H1 (cell line): ENCODE measurements around the gene LMBR1. TPM values are rescaled to one million over a fixed set of nuclear protein-coding genes. Genes with fewer than 3 reads are reported as not detected.

ENCODE experiments used
- CTCF ChIA-PET: fragments of 300-600 bp; sonication (Branson Sonifier 250); formaldehyde crosslinking; loops from one replicate; lab custom pipeline; 2021; ENCODE audit not compliant: partially characterized antibody; lab: Charles Lee
- POLR2A ChIA-PET: fragments of 300-600 bp; sonication (Branson Sonifier 250); formaldehyde crosslinking; loops from one replicate; lab custom pipeline; 2021; ENCODE audit warnings: inconsistent platforms; ENCODE audit not compliant: partially characterized antibody; lab: Charles Lee
- DNase-seq, 2 experiments: peaks; one replicate each; pipeline versions ENCODE4 v3.0.0 to v3.0.0-alpha.2; 2010 to 2022; ENCODE audit warnings: low spot score in 2 of 2, low read depth in 1 of 2, mixed read lengths in 1 of 2
- FAIRE-seq: peaks from 2 replicates; lab custom pipeline; 2011; peaks lifted over from hg19 to GRCh38; lab: Jason Lieb, UNC
- H2AFZ ChIP-seq: 2 replicates; pipeline ENCODE4 v1.8.1; 2012; ENCODE audit warnings: low read length, inconsistent platforms
- H2AK5ac ChIP-seq: 2 replicates; pipeline ENCODE4 v1.6.1; 2013; ENCODE audit warnings: low read depth, low read length
- H2BK120ac ChIP-seq: replicated peaks from 2 replicates; pipeline ENCODE3; 2013; ENCODE audit warnings: low read depth, low read length, inconsistent platforms
- H2BK12ac ChIP-seq: 2 replicates; pipeline ENCODE4 v1.6.1; 2013; ENCODE audit warnings: low read depth, low read length
- H2BK15ac ChIP-seq: 2 replicates; pipeline ENCODE4 v1.6.1; 2013; ENCODE audit warnings: low read length
- H2BK20ac ChIP-seq: 2 replicates; pipeline ENCODE4 v1.6.1; 2013; ENCODE audit warnings: low read length
- H2BK5ac ChIP-seq: 2 replicates; pipeline ENCODE4 v1.6.1; 2013; ENCODE audit warnings: low read depth, low read length
- H3K14ac ChIP-seq: 2 replicates; pipeline ENCODE4 v1.6.1; 2013; ENCODE audit warnings: inconsistent platforms; ENCODE audit not compliant: insufficient read length
- H3K18ac ChIP-seq: 2 replicates; pipeline ENCODE4 v1.6.1; 2013; ENCODE audit warnings: low read length; ENCODE audit errors: extremely low read depth
- H3K23ac ChIP-seq: 2 replicates; pipeline ENCODE4 v1.6.1; 2013; ENCODE audit warnings: inconsistent platforms; ENCODE audit not compliant: insufficient read length
- H3K23me2 ChIP-seq: 2 replicates; pipeline ENCODE4 v1.6.1; 2013; ENCODE audit warnings: low read depth, low read length
- H3K27ac ChIP-seq: 2 replicates; pipeline ENCODE4 v1.6.1; 2011; ENCODE audit warnings: low read depth, low read length, inconsistent platforms
- H3K27me3 ChIP-seq, 4 experiments: replicated peaks in 1 of 4; 1 replicate in 1 of 4; 2 replicates in 3 of 4; pipeline versions ENCODE4 v1.6.1 to v1.8.1; 2011 to 2013; ENCODE audit warnings: low read length in 3 of 4, mild to moderate bottlenecking in 3 of 4, inconsistent platforms in 2 of 4, mixed read lengths in 2 of 4, moderate library complexity in 1 of 4; ENCODE audit not compliant: control insufficient read depth in 3 of 4, insufficient read depth in 3 of 4; ENCODE audit errors: extremely low read depth in 1 of 4
- H3K36me3 ChIP-seq, 4 experiments: 2 replicates each; pipeline versions ENCODE4 v1.6.1 to v1.8.1; 2011 to 2013; ENCODE audit warnings: mild to moderate bottlenecking in 4 of 4, low read length in 3 of 4, moderate library complexity in 2 of 4, control low read depth in 1 of 4, inconsistent platforms in 1 of 4; ENCODE audit not compliant: insufficient read depth in 4 of 4, control insufficient read depth in 2 of 4
- H3K4ac ChIP-seq: replicated peaks from 2 replicates; pipeline ENCODE3; 2013; ENCODE audit warnings: low read length, low read depth, mixed read lengths, inconsistent platforms; ENCODE audit not compliant: insufficient read length
- H3K4me1 ChIP-seq, 4 experiments: replicated peaks in 1 of 4; 1 replicate in 1 of 4; 2 replicates in 3 of 4; pipeline versions ENCODE4 v1.6.1 to v1.8.1; 2011 to 2013; ENCODE audit warnings: low read length in 3 of 4, inconsistent platforms in 2 of 4, mixed read lengths in 1 of 4; ENCODE audit not compliant: insufficient read depth in 4 of 4, control insufficient read depth in 3 of 4
- H3K4me2 ChIP-seq, 2 experiments: 2 replicates each; pipeline versions ENCODE4 v1.6.1 to v1.8.1; 2011 to 2013; ENCODE audit warnings: low read depth in 2 of 2, low read length in 2 of 2, control low read depth in 1 of 2, inconsistent platforms in 1 of 2, mild to moderate bottlenecking in 1 of 2; ENCODE audit not compliant: insufficient read depth in 1 of 2
- H3K4me3 ChIP-seq, 4 experiments: fragments of 200-600, 300-600 bp in 1 of 4; sonication (generic), shearing (Covaris generic), sonication (Bioruptor Twin) in 1 of 4; 2 replicates each; pipeline versions ENCODE4 v1.5.1 to v1.8.1; 2011 to 2016; ENCODE audit warnings: low read length in 4 of 4, low read depth in 3 of 4, control low read depth in 2 of 4, inconsistent platforms in 2 of 4, mild to moderate bottlenecking in 2 of 4, mixed read lengths in 1 of 4, moderate library complexity in 1 of 4; ENCODE audit not compliant: insufficient read depth in 2 of 4; ENCODE audit errors: extremely low read depth in 1 of 4
- H3K56ac ChIP-seq: replicated peaks from 2 replicates; pipeline ENCODE3; 2013; ENCODE audit warnings: low read depth, mild to moderate bottlenecking, mixed read lengths, low read length, inconsistent platforms; ENCODE audit not compliant: insufficient read length
- H3K79me1 ChIP-seq: 2 replicates; pipeline ENCODE4 v1.6.1; 2013; ENCODE audit warnings: low read depth, low read length, control low read depth
- H3K79me2 ChIP-seq, 2 experiments: 2 replicates each; pipeline versions ENCODE4 v1.6.1 to v1.8.1; 2012 to 2013; ENCODE audit warnings: low read length in 2 of 2, mild to moderate bottlenecking in 2 of 2, inconsistent platforms in 1 of 2; ENCODE audit not compliant: insufficient read depth in 2 of 2, control insufficient read depth in 1 of 2
- H3K9ac ChIP-seq, 4 experiments: replicated peaks in 1 of 4; 1 replicate in 1 of 4; 2 replicates in 3 of 4; pipeline versions ENCODE4 v1.6.1 to v1.8.1; 2011 to 2013; ENCODE audit warnings: low read depth in 3 of 4, low read length in 3 of 4, control low read depth in 2 of 4, mild to moderate bottlenecking in 2 of 4, moderate library complexity in 2 of 4, inconsistent platforms in 1 of 4; ENCODE audit errors: extremely low read depth in 1 of 4
- H3K9me3 ChIP-seq, 2 experiments: 2 replicates each; pipeline versions ENCODE4 v1.6.1 to v1.8.1; 2012 to 2013; ENCODE audit warnings: mild to moderate bottlenecking in 2 of 2, moderate library complexity in 2 of 2, control low read depth in 1 of 2, inconsistent platforms in 1 of 2, low read depth in 1 of 2, low read length in 1 of 2, mixed read lengths in 1 of 2; ENCODE audit not compliant: insufficient read depth in 2 of 2
- H4K20me1 ChIP-seq, 2 experiments: replicated peaks in 1 of 2; 2 replicates each; pipeline versions ENCODE3 to v1.8.1; 2011 to 2013; ENCODE audit warnings: inconsistent platforms in 2 of 2, low read length in 2 of 2, mild to moderate bottlenecking in 1 of 2; ENCODE audit not compliant: insufficient read depth in 2 of 2, control insufficient read depth in 1 of 2
- H4K5ac ChIP-seq: 2 replicates; pipeline ENCODE4 v1.6.1; 2013; ENCODE audit warnings: low read length, low read depth, mixed read lengths, inconsistent platforms; ENCODE audit not compliant: insufficient read length
- H4K8ac ChIP-seq: 2 replicates; pipeline ENCODE4 v1.8.0; 2013; ENCODE audit warnings: mild to moderate bottlenecking, moderate library complexity, low read length, inconsistent platforms; ENCODE audit not compliant: insufficient read depth; ENCODE audit errors: extremely low read depth
- H4K91ac ChIP-seq: replicated peaks from 2 replicates; pipeline ENCODE3; 2013; ENCODE audit warnings: low read length, mixed read lengths, inconsistent platforms; ENCODE audit not compliant: insufficient read length
- BCL11A ChIP-seq, 2 experiments: IDR thresholded peaks; one replicate each; pipeline ENCODE4 v1.6.1; 2011; ENCODE audit warnings: low read depth in 2 of 2, low read length in 2 of 2, mild to moderate bottlenecking in 2 of 2
- EZH2 ChIP-seq: fragments of 200-600 bp; sonication (generic); IDR thresholded peaks from 2 replicates; pipeline ENCODE4 v1.7.1; 2012; ENCODE audit warnings: low read depth, mild to moderate bottlenecking, moderate library complexity, low read length, inconsistent platforms; ENCODE audit not compliant: severe bottlenecking
- WGBS, 2 experiments: shearing (Covaris generic) in 1 of 2; methylation state at CpG; one replicate each; pipeline versions ENCODE4 v1.1.6 to v1.1.7; 2013 to 2015; ENCODE audit warnings: low lambda C conversion rate in 2 of 2, mixed read lengths in 2 of 2, inconsistent platforms in 1 of 2, low coverage in 1 of 2, missing lambda C conversion rate in 1 of 2; ENCODE audit not compliant: insufficient replicate concordance in 2 of 2, insufficient coverage in 1 of 2, insufficient read length in 1 of 2; ENCODE audit errors: extremely low coverage in 1 of 2, missing lambda C conversion rate in 1 of 2; 5-methylcytosine and 5-hydroxymethylcytosine counted together
- polyA plus RNA-seq, 7 experiments: library from polyadenylated mRNA; depleted of rRNA in 3 of 7; stranded (reverse) in 5 of 7; unstranded in 2 of 7; fragments of >200 nt in 5 of 7; fragments of 200-250 nt in 2 of 7; gene quantifications; 1 replicate in 5 of 7; 2 replicates in 1 of 7; 4 replicates in 1 of 7; pipeline versions ENCODE4 v1.2.1 to v1.2.3, GENCODE V29; 2011 to 2013; ENCODE audit warnings: missing spikeins in 2 of 7, mixed read lengths in 2 of 7
- total RNA-seq: library from RNA; stranded (reverse); fragmentation: NEBNext Ultra II Directional; extraction: Animal tissue kit (Norgen Biotek cat#: 25700); gene quantifications from 2 replicates; pipeline ENCODE4 v1.2.1, GENCODE V29; 2021

The LMBR1 gene
- total and polyA plus RNA-seq, 2 of the 8 experiments (the other 6 are each of a cell fraction or from before 2014, with no cell fraction given) = 15.1 to 70.4 TPM

- Histone ChIP-seq H3K14ac (no peak overlapping the region), H3K4me2 (no peak overlapping the region), H4K91ac (no peak overlapping the region), H3K79me1 (no peaks in the 10 kb centered on the region), H2AK5ac (no peak overlapping the region), H3K4ac (no peak overlapping the region), H3K23me2 (no peaks in the 10 kb centered on the region), H2BK5ac (no peak overlapping the region), H3K23ac (no peak overlapping the region), H3K9ac (no peak overlapping the region), H3K27ac (no peak overlapping the region), H2BK12ac (no peak overlapping the region), H2BK20ac (no peak overlapping the region), H3K4me1 (no peaks in the 10 kb centered on the region), H3K27me3 (no peaks in the 10 kb centered on the region), H2BK120ac (no peak overlapping the region), H2BK15ac (no peak overlapping the region), H3K18ac (no peak overlapping the region), H4K5ac (no peak overlapping the region), H4K20me1 (no peaks in the 10 kb centered on the region), H3K9me3 (no peaks in the 10 kb centered on the region), H3K56ac (no peak overlapping the region), H3K79me2 (no peaks in the 10 kb centered on the region), H3K36me3 (peaks cover 0 to 6% (median 0%) of the 10 kb centered on the region in 4 experiments; a peak in 1 of 8 replicates), H3K4me3 (no peak overlapping the region), H4K8ac (no peak overlapping the region), H2AFZ (no peak overlapping the region)
- CTCF ChIA-PET = interaction anchor here (0.6 kb wide), 1 partner anchor 95 kb away, joined by 3 read pairs; no protein-coding TSS in a partner anchor
- no peak for FAIRE-seq
- TF ChIP-seq EZH2 = no peak
- TF ChIP-seq BCL11A (IDR thresholded peaks at IDR 0.05; ENCODE audit: low read depth in 2 of 2, low read length in 2 of 2) = no peak
- DNase-seq = no peak
- WGBS, 2 experiments = 86% methylated on average over 5 of the region's 5 CpGs; no CpG with 5 or more reads in 1 of the 2 experiments
- POLR2A ChIA-PET = no interaction called here
Measured at GRCh38 chr7:156725073-156725472, 167.9 kb downstream of the LMBR1 start.
